Activated T-cell treated with anti-CD3 and anti-CD28 coated beads, Interleukin-2, amount 50 U/mL, for 4 hours (primary cell): ENCODE data around the gene LIX1. TPM values are rescaled to one million over a fixed set of nuclear protein-coding genes. Genes with fewer than 3 reads are reported as not detected.
"Not testable (repeated sequence)": the region's sequence is repeated elsewhere in the genome, so short reads cannot be mapped to it uniquely, and the experiment has no call there.

Experiments
- ATAC-seq, 2 donors: fragments of 200-7000 bp; cut with Tn5 transposase; one replicate each; pipeline ENCODE4 v1.10.0; 2021
- DNase-seq: peaks from one replicate; pipeline ENCODE4 v3.0.0-alpha.2; 2020
- H3K27me3 Mint-ChIP-seq: one replicate; pipeline ENCODE4 v1.8.0; 2021; ENCODE audit warnings: low read depth, mixed read lengths
- H3K36me3 Mint-ChIP-seq: one replicate; pipeline ENCODE4 v1.8.0; 2022; ENCODE audit warnings: mixed read lengths; ENCODE audit not compliant: insufficient read depth
- H3K4me1 Mint-ChIP-seq: one replicate; pipeline ENCODE4 v1.8.0; 2021; ENCODE audit warnings: low read depth, mixed read lengths
- H3K4me3 Mint-ChIP-seq: one replicate; pipeline ENCODE4 v1.8.0; 2021; ENCODE audit warnings: mild to moderate bottlenecking, moderate library complexity, mixed read lengths
- H3K9me3 Mint-ChIP-seq: one replicate; pipeline ENCODE4 v1.8.0; 2021; ENCODE audit warnings: mixed read lengths
- total RNA-seq, 3 donors: library from RNA; stranded (reverse); gene quantifications; one replicate each; pipeline ENCODE4 v1.2.1, GENCODE V29; 2021

LIX1 gene
- total RNA-seq, 3 donors from 2014 or later: not detected

DNA sequence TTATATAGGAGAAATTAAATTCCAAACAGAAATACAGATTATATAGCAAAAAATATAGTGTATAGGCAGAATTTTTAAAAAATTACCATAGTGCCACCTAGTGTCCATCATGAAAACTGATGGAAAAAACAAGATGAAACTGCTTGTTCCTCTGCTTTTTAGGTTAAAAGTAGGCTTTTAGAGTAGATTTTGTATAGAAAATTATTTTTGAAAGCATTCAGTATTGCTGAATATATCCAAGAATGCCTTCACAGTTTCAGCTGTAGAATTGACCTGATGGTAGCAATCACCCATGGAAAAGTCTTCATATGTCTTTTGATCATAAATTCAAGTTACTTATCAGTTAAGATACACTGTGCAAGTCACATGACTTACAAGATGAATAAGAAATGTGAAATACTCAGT lies 21.0 kb upstream of the LIX1 start:
- no peak for DNase-seq
- peaks cover 10% of the 10 kb centered on the region for H3K4me1 Mint-ChIP-seq
- ATAC-seq: no peak
- H3K4me3 Mint-ChIP-seq: no peak overlapping the region
- H3K27me3 Mint-ChIP-seq: no peaks in the 10 kb centered on the region
- peaks cover under 1% of the 10 kb centered on the region for H3K9me3 Mint-ChIP-seq
- peaks cover 35% of the 10 kb centered on the region for H3K36me3 Mint-ChIP-seq

DNA sequence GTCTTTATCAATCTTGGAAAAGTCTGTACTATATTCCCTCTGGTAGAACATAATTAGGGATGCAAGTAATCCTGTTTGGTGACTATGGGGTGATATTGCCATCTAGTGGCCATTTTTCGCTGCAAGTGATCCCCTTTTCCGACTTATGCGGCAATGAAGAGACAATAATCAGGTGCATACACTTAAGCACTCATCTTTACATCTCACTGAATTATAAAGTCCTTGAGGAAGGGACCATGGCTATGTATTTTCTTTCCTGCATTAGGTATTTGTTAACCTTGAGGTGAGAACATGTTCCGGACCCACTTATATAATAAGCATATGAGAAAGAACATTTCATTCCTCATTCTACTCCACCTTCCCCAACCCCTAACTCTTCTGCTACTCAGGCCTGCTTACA lies 19.6 kb upstream of the LIX1 start:
- DNase-seq (peak; percentile 30), ATAC-seq (no peak)
- H3K36me3 Mint-ChIP-seq: peaks cover 38% of the 10 kb centered on the region

DNA sequence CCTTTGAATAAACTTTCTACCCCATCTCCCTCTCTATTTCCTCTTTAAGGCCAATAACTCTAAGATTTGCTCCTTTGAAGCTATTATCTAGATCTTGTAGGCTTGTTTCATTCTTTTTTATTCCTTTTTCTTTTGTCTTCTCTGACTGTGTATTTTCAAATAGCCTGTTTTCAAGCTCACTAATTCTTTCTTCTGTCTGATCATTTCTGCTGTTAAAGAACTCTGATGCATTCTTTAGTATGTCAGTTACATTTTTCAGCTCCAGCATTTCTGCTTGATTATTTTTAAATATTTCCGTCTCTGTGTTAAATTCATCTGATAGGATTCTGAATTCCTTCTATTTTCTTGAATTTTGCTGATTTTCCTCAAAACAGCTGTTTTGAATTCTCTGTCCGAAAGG lies 15.3 kb upstream of the LIX1 start:
- no peak for ATAC-seq
- Mint-ChIP-seq H3K27me3 (no peaks in the 10 kb centered on the region), H3K4me1 (no peaks in the 10 kb centered on the region), H3K36me3 (peaks cover 30% of the 10 kb centered on the region), H3K4me3 (no peak overlapping the region), H3K9me3 (peaks cover 22% of the 10 kb centered on the region)
- no peak for DNase-seq

More for the DNA sequence above, 19.6 kb upstream of the LIX1 start:
- Mint-ChIP-seq H3K9me3 (peaks cover 13% of the 10 kb centered on the region), H3K4me1 (peaks cover 4% of the 10 kb centered on the region), H3K4me3 (no peak overlapping the region), H3K27me3 (no peaks in the 10 kb centered on the region)

DNA sequence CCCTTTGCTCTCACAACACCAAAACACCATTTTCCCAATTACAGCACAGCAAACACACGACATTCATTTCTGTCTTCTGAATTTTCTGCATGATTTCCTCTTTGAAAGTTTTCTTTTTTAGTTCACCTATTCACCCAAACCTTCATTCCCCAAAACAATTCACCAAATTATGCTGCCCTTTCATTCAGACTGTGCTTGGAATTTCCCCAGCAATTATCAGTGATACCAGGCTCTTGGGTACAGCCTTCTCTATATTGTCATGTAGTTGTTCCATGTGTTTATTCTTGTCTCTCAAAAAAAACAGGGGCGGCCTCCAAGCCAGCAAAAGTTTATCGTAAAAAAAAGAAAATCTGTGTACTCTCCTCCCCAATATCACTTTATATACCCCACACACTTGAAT lies 9.0 kb upstream of the LIX1 start:
- ATAC-seq: no peak
- no peaks in the 10 kb centered on the region for H3K27me3 Mint-ChIP-seq
- H3K4me1 Mint-ChIP-seq: no peaks in the 10 kb centered on the region
- H3K36me3 Mint-ChIP-seq: no peaks in the 10 kb centered on the region
- no peak overlapping the region for H3K4me3 Mint-ChIP-seq
- peaks cover 2% of the 10 kb centered on the region for H3K9me3 Mint-ChIP-seq
- DNase-seq: no peak

DNA sequence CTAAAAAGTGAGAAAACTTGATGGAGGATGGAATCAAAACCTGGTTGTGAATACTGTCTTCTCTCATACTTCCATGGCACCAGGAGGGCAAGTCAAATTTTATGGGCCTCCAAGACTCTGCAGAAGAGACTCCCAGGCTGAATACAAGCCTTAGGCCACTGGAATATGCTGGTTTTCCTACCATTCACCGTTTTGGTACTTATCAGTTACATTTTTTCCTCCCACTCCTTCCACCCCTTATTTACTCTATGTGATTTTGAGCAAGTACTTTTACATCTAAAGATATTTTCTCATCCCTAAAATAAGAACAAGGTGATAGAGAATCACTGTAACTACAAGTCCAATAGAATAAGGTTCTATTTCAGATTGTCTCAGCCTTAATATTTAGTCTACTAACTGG lies 8.0 kb upstream of the LIX1 start:
- Mint-ChIP-seq H3K36me3 (no peaks in the 10 kb centered on the region), H3K27me3 (no peaks in the 10 kb centered on the region), H3K4me1 (no peaks in the 10 kb centered on the region), H3K9me3 (no peaks in the 10 kb centered on the region), H3K4me3 (no peak overlapping the region)
- DNase-seq: no peak
- no peak for ATAC-seq

DNA sequence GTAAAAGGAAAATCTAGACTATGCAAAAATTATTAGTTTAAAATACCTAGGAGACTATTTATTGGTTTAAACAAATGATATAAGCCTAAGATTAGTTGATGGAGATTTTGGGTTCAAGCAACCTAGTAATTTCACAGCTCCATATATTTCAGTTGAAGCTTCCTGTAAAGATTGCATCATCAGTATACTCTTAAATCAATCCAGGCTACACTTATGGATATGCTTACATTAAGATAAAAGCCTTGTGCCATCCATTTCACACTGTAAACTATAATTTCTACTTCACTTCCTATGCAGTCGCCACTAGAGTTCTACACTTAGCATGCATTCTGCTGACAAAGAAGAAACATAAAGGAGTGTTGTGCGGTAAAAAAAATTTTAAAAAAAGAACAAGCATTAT lies 7.3 kb upstream of the LIX1 start:
- Mint-ChIP-seq H3K36me3 (no peaks in the 10 kb centered on the region), H3K4me3 (no peak overlapping the region)
- ATAC-seq: no peak

DNA sequence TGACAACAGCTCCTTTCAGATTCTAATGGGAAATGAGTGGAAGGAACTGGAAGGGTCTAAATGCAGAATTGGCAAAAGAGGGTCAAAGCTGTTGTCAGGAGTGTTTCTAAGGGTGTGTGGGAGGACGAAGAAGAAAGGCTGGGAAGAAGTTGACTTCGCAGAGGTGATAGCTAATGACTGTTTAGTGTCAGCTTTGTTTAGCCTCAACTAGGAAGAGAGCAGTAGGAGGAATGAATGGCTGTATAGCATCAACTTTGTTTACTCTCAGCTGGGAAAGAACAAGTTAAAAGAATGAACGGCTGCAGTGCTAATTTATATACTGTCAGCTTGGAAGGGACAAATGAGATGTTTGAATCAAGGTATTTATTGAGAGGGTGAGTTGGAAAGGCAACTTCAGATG lies 5.9 kb upstream of the LIX1 start:
- no peaks in the 10 kb centered on the region for H3K36me3 Mint-ChIP-seq
- no peaks in the 10 kb centered on the region for H3K4me1 Mint-ChIP-seq
- H3K27me3 Mint-ChIP-seq: no peaks in the 10 kb centered on the region
- DNase-seq (no peak), ATAC-seq (no peak)
- no peak overlapping the region for H3K4me3 Mint-ChIP-seq
- no peaks in the 10 kb centered on the region for H3K9me3 Mint-ChIP-seq

More for the DNA sequence above, 7.3 kb upstream of the LIX1 start:
- Mint-ChIP-seq H3K9me3 (no peaks in the 10 kb centered on the region), H3K27me3 (no peaks in the 10 kb centered on the region), H3K4me1 (no peaks in the 10 kb centered on the region)
- no peak for DNase-seq

DNA sequence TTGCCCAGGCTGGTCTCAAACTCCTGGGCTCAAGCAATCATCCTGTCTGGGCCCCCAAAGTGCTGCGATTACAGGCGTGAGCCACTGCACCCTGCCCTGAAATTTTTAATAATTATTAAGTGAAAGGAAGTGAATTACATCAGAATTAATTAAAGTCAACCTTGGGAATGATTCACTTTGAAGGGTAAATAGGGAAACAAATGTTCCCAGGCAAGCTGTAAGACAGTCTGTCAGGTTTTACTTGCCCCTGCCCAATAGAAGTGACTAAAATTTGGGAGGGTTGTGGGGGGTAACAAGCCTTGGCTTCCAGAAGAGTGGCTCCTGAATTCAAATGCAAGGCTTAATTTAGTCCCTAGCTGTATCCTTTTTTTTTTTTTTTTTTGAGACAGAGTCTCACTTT lies 1.3 kb upstream of the LIX1 start:
- no peak overlapping the region for H3K4me3 Mint-ChIP-seq
- H3K27me3 Mint-ChIP-seq: peaks cover 9% of the 10 kb centered on the region
- no peak for DNase-seq

DNA sequence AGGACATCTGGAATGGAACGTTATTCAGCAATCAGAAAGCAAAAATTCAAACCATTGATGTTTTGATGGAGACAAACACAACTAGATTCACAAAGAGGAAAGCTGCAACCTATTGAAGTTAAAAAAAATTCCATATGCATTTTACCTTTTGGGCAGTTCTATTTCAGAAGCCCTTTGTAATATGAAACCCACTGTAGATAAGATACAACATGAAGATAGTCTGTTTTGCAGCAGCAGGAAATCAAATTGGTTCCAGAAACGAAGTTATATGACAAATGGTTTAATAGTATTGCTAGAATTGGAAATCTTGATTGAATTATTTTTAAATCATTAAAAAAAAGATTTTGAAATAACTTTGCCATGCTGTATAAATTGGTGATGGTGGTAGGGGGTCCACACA lies 872 bp downstream of the LIX1 start:
- no peaks in the 10 kb centered on the region for H3K4me1 Mint-ChIP-seq
- H3K4me3 Mint-ChIP-seq: no peak overlapping the region
- H3K9me3 Mint-ChIP-seq: no peaks in the 10 kb centered on the region
- DNase-seq: no peak
- ATAC-seq: no peak
- H3K27me3 Mint-ChIP-seq: peaks cover 9% of the 10 kb centered on the region
- no peaks in the 10 kb centered on the region for H3K36me3 Mint-ChIP-seq

More for the DNA sequence above, 1.3 kb upstream of the LIX1 start:
- H3K36me3 Mint-ChIP-seq: no peaks in the 10 kb centered on the region
- H3K4me1 Mint-ChIP-seq: no peaks in the 10 kb centered on the region
- H3K9me3 Mint-ChIP-seq: no peaks in the 10 kb centered on the region
- no peak for ATAC-seq

DNA sequence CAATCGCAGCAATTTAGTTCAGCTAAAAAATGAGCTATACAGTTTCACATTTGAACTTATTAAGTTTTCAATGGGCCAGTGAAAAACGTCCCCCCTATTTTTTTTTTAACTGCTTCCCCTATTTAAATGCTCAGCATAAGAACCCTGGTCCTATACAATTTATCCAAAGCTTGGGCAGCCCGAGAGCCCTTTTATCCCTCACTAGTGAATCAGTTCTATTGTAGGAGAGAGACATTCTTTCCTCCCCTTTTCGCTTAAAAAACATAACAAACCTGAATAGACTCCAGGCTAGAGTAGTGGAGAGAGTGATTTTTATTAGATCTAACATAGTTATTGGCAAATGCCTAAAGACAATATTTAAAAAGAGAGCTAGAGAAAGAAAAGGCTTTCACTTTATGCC lies 1.4 kb downstream of the LIX1 start:
- Mint-ChIP-seq H3K36me3 (no peaks in the 10 kb centered on the region), H3K4me3 (no peak overlapping the region), H3K4me1 (no peaks in the 10 kb centered on the region), H3K27me3 (peaks cover 9% of the 10 kb centered on the region), H3K9me3 (no peaks in the 10 kb centered on the region)
- ATAC-seq (no peak), DNase-seq (no peak)

DNA sequence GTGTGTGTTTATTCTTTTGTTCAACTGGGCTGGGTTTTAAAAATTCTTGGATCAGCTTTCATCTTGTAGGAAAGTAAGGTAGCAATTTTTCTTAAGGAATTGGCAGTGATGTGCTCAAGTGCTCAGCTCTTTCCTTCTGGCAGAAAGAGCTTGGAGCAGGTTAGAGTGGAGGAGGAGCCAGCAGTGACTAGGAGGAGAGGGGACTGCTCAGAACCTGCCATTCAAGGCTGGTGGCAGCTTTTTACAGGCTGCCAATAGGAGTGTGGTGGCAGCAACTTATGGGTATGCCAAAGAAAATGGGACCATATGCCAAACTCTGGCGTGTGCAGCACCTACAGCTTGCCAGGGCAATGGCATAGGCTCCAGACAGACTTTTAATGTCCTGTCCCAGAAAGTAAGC lies 2.2 kb downstream of the LIX1 start:
- H3K36me3 Mint-ChIP-seq, H3K9me3 Mint-ChIP-seq, H3K27me3 Mint-ChIP-seq, H3K4me3 Mint-ChIP-seq, DNase-seq, H3K4me1 Mint-ChIP-seq, ATAC-seq: not testable (repeated sequence)

DNA sequence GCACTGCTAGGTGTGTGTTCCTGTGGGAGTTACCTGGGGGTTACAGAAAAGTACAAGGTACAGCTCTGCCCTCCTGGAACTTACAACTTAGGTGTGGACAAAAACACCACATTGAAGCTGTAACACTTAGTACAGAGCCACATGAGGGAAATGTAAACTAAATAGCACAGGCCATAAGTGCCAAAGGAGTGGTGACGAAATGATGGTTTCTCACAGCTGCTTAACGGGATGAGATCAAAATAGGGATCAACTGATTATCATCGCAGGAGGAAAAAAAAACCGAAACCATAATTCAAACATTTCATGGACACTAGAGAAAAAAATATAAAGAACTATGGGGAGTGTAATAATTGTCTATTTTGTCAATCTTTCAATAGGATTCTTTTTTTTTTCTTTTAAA lies 5.9 kb downstream of the LIX1 start:
- no peaks in the 10 kb centered on the region for H3K36me3 Mint-ChIP-seq
- no peaks in the 10 kb centered on the region for H3K9me3 Mint-ChIP-seq
- H3K27me3 Mint-ChIP-seq: peaks cover 9% of the 10 kb centered on the region
- peaks cover 5% of the 10 kb centered on the region for H3K4me1 Mint-ChIP-seq
- no peak for ATAC-seq
- no peak overlapping the region for H3K4me3 Mint-ChIP-seq
- no peak for DNase-seq

DNA sequence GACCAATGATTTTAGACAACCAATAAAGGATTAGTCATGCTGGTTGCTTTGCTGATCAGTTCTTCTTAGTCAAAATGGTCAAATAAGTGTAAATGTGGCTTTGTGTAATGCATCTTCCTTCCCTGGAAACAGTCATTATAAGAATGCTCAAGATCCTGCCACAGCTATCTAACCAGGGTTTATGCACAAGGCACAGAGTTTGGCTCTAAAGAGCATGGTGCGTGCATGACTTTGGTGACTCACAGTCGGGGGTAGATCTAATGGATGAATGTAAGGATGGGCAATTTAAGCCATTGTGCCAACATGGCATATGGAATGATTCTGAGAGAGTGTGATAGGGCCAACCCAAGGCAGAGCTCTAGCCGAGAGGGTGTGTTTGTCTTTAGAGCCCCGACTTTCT lies 6.5 kb downstream of the LIX1 start:
- DNase-seq: no peak

DNA sequence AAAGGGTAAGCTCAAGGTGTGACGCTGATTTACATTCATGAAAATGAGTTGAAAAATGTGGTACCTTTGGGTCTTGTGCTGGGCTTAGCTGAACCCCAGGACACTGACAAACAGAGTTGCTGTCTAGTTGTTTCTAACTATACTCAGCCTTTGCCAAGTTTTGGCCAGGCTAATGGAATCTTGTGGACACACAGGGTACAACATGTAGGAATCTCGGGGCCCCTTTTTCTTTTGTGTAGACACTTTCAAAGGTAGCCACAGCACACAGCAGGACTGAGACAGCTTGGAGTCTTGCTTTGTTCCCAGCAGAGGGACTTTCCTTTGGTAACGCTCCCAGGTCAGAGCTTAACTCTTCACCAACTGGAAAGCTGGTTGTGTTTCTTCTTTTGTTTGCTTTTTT lies 7.8 kb downstream of the LIX1 start:
- ATAC-seq (no peak), DNase-seq (no peak)
- Mint-ChIP-seq H3K9me3 (no peaks in the 10 kb centered on the region), H3K27me3 (no peaks in the 10 kb centered on the region), H3K36me3 (no peaks in the 10 kb centered on the region), H3K4me3 (no peak overlapping the region), H3K4me1 (peaks cover 5% of the 10 kb centered on the region)

More for the DNA sequence above, 6.5 kb downstream of the LIX1 start:
- Mint-ChIP-seq H3K9me3 (no peaks in the 10 kb centered on the region), H3K27me3 (peaks cover 6% of the 10 kb centered on the region), H3K4me1 (peaks cover 5% of the 10 kb centered on the region), H3K4me3 (no peak overlapping the region), H3K36me3 (no peaks in the 10 kb centered on the region)
- ATAC-seq: peak in 1 of 2 donors; percentile 41

DNA sequence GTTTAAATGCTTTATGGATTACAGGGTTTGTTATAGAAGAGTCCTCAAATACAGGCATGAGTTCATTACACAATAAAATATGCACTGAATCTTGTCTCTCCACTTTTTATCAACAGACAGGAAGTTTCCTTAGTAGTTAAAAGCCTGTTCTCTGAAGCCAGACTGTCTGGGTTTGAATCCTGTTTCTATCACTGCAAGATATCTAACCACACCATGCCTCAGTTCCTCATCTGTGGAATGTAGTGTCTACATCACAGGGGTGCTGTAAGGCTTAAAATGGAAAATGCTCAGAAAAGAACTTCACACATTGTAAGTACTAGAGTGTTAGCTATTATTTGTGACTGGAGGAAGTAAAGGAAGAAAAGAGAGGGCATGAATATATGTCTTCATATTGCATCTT lies 9.3 kb downstream of the LIX1 start:
- no peak overlapping the region for H3K4me3 Mint-ChIP-seq
- peaks cover 5% of the 10 kb centered on the region for H3K4me1 Mint-ChIP-seq
- H3K36me3 Mint-ChIP-seq: no peaks in the 10 kb centered on the region
- ATAC-seq (no peak), DNase-seq (no peak)
- H3K27me3 Mint-ChIP-seq: no peaks in the 10 kb centered on the region
- no peaks in the 10 kb centered on the region for H3K9me3 Mint-ChIP-seq

DNA sequence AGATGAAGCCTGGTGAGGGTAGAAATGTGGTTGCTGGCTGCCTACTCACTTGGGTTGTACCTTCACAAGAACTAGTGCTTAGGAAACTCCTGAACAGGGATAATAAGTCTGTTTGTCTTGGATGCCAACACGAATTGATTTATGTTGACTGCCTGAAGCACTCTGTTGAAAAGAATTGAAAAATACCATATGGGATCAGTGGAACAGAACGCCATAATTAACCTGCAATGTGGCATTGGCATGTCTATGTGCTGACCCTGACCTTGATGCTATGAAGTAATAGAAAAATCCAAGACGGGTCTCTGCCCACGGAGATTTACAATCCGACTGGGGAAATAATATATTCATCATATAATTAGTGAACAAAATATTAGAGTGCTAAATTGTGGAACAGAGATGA lies 10.5 kb downstream of the LIX1 start:
- DNase-seq (no peak), ATAC-seq (no peak)
- H3K9me3 Mint-ChIP-seq: no peaks in the 10 kb centered on the region
- H3K4me3 Mint-ChIP-seq: no peak overlapping the region
- H3K27me3 Mint-ChIP-seq: no peaks in the 10 kb centered on the region
- H3K4me1 Mint-ChIP-seq: peaks cover 5% of the 10 kb centered on the region
- H3K36me3 Mint-ChIP-seq: no peaks in the 10 kb centered on the region
